Ishikawa (cell line): ENCODE measurements around the gene IRF6.

Experiments
- CEBPB ChIP-seq: IDR thresholded peaks from 2 replicates; pipeline ENCODE4 v1.6.1; 2012
- CREB1 ChIP-seq: IDR thresholded peaks from 2 replicates; pipeline ENCODE4 v1.6.1; 2012; ENCODE audit warnings: low read depth
- EGR1 ChIP-seq: IDR thresholded peaks from 2 replicates; pipeline ENCODE4 v1.6.1; 2012
- EP300 ChIP-seq: IDR thresholded peaks from 2 replicates; pipeline ENCODE4 v1.6.1; 2012; ENCODE audit warnings: borderline replicate concordance
- FOXM1 ChIP-seq: IDR thresholded peaks from 2 replicates; pipeline ENCODE4 v1.6.1; 2012; ENCODE audit warnings: low read depth, borderline replicate concordance
- NFIC ChIP-seq: IDR thresholded peaks from 2 replicates; pipeline ENCODE4 v1.6.1; 2012
- RAD21 ChIP-seq: IDR thresholded peaks from 2 replicates; pipeline ENCODE4 v1.6.1; 2012; ENCODE audit warnings: low read depth
- TAF1 ChIP-seq: IDR thresholded peaks from 2 replicates; pipeline ENCODE4 v1.6.1; 2012; ENCODE audit warnings: low read depth, mild to moderate bottlenecking
- TCF12 ChIP-seq: IDR thresholded peaks from 2 replicates; pipeline ENCODE4 v1.6.1; 2012; ENCODE audit warnings: low read depth
- TEAD4 ChIP-seq: IDR thresholded peaks from 2 replicates; pipeline ENCODE4 v1.6.1; 2012
- YY1 ChIP-seq: IDR thresholded peaks from 2 replicates; pipeline ENCODE4 v1.6.1; 2012; ENCODE audit warnings: low read depth
- ZBTB7A ChIP-seq: IDR thresholded peaks from 2 replicates; pipeline ENCODE4 v1.6.1; 2012; ENCODE audit warnings: low read depth
- TF ChIP-seq, protein P1 (sequence below): IDR thresholded peaks from 2 replicates; pipeline ENCODE4 v1.6.1; 2012; ENCODE audit warnings: low read depth, mild to moderate bottlenecking
- TF ChIP-seq, protein P2 (sequence below): IDR thresholded peaks from 2 replicates; pipeline ENCODE4 v1.6.1; 2012
- TF ChIP-seq, protein P3 (sequence below): IDR thresholded peaks from 2 replicates; pipeline ENCODE4 v1.6.1; 2012

Gene IRF6

DNA sequence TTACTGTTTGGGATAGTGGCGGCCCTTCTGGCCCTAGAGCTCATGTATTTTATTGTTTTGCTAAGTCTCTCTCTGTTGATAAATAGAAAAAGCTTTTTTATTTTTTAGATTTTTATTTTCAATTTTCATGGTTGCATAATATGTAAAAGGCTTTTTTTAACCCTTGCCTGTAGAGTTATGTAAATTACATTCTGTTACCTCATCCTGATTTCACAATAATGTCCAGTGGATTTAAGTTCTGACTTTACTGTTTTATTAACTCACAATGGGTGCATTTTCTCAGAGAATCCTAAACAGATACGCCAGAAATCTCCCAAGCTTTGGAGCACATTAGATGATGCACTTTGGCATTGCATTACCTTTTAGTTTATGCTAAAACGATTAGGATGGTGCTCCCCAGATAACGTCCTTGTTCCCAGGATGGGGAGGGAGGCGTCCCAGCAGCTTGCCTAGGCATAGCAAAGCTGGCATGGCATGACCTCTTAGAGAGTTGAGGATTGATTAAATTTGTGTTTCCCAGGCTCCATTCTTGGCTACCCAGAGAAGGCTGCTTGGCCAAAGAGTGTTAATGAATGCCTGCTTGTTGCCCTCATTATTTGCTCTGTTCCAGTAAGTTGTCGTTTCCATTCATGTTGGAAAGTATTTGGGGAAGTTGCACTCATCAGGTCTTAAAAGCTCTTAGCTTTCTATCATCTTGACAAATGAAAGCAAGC lies 38.9 kb upstream of the IRF6 start:
- TF ChIP-seq, protein P1, sequence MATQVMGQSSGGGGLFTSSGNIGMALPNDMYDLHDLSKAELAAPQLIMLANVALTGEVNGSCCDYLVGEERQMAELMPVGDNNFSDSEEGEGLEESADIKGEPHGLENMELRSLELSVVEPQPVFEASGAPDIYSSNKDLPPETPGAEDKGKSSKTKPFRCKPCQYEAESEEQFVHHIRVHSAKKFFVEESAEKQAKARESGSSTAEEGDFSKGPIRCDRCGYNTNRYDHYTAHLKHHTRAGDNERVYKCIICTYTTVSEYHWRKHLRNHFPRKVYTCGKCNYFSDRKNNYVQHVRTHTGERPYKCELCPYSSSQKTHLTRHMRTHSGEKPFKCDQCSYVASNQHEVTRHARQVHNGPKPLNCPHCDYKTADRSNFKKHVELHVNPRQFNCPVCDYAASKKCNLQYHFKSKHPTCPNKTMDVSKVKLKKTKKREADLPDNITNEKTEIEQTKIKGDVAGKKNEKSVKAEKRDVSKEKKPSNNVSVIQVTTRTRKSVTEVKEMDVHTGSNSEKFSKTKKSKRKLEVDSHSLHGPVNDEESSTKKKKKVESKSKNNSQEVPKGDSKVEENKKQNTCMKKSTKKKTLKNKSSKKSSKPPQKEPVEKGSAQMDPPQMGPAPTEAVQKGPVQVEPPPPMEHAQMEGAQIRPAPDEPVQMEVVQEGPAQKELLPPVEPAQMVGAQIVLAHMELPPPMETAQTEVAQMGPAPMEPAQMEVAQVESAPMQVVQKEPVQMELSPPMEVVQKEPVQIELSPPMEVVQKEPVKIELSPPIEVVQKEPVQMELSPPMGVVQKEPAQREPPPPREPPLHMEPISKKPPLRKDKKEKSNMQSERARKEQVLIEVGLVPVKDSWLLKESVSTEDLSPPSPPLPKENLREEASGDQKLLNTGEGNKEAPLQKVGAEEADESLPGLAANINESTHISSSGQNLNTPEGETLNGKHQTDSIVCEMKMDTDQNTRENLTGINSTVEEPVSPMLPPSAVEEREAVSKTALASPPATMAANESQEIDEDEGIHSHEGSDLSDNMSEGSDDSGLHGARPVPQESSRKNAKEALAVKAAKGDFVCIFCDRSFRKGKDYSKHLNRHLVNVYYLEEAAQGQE, result no peak
- TF ChIP-seq EGR1 (no peak), YY1 (no peak)
- TF ChIP-seq, protein P2, sequence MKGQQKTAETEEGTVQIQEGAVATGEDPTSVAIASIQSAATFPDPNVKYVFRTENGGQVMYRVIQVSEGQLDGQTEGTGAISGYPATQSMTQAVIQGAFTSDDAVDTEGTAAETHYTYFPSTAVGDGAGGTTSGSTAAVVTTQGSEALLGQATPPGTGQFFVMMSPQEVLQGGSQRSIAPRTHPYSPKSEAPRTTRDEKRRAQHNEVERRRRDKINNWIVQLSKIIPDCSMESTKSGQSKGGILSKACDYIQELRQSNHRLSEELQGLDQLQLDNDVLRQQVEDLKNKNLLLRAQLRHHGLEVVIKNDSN, result no peak

DNA sequence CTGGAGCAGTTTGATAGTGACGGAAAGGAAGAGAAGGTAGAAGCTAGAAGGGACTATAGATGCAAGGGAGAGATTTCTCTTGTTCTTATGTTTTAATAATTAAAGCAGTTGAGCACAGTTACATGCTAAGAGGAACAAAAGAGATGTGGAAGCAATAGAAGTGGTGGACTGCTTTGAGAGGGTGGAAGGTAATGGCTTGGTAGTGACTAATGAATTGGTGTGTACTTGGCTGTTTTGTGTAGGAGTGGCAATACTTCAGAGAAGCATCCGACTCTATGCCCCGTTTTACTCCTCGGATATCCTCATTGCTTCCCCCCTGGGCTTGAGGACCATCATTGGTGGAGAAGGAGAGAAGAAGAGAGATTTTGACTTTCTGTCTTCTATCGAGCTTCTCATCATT lies 34.7 kb upstream of the IRF6 start:
- TF ChIP-seq, protein P2, result no peak
- TF ChIP-seq TEAD4 (no peak), CREB1 (no peak), EP300 (no peak), TCF12 (no peak), RAD21 (no peak), ZBTB7A (no peak), EGR1 (no peak), FOXM1 (no peak), NFIC (no peak), TAF1 (no peak), CEBPB (no peak), YY1 (no peak)
- TF ChIP-seq, protein P3, sequence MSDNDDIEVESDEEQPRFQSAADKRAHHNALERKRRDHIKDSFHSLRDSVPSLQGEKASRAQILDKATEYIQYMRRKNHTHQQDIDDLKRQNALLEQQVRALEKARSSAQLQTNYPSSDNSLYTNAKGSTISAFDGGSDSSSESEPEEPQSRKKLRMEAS, result no peak
- TF ChIP-seq, protein P1, result no peak

DNA sequence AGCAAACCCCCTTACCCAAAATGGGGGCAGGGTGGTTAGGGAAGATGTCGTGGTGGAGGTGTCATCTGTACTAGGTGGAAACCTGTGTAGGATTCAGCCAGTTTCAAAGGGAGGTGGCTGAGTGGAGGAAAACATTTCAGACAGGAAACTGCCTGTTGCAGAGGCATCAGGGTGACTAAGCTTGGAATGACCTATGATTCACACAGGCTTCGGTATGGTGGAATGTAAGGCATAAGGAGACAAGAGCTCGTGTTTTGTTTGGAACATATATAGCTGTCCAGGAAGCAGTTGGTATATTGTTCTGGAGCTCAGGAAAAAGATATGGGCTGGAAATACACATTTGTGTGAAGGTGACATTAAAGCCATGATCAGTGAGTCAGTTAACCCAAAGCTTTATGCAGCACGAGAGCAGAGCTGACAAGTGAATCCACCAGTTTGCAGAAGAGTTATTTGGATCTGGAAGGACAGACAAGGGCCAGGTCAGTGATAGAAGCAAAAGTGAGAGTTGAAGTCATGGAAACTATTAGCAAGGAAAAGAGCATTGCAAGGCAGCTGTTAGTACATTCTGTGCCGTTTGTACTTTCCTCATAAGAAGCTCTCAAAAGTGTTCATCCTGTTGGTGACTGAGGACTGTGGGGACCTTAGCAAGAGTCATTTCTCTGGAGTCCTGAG lies 34.1 kb upstream of the IRF6 start:
- TF ChIP-seq, protein P1, result no peak
- TF ChIP-seq, protein P3, result no peak
- TF ChIP-seq TEAD4 (peak; percentile 31; the same call in 1 of the 2 replicates), CREB1 (no peak)

DNA sequence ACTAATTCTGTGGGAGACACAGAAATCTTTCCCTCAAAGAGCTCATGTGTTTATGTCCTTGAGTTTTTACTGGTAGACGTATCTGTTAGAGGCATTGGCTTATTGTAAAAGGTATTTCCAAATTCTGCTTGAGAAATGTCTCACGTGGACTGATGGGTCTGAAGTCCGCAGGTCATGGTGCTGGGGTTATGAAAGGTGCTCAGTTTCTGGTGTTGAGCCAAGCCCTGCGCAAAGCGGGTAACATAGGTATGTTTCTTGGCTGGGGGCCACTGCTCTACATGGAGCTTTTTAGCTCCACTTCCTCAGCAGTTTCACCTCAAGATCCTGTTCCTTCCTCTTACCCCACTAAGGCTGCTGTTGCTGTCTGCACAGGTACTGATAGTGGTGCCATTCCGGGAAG lies 32.6 kb upstream of the IRF6 start:
- TF ChIP-seq RAD21, result no peak
- TF ChIP-seq FOXM1, result no peak
- TF ChIP-seq, protein P2, result no peak
- TF ChIP-seq EP300, result no peak
- TF ChIP-seq, protein P3, result no peak
- TF ChIP-seq TAF1, result no peak
- no peak for TF ChIP-seq YY1
- no peak for TF ChIP-seq TEAD4
- TF ChIP-seq NFIC, result no peak
- no peak for TF ChIP-seq CEBPB
- TF ChIP-seq ZBTB7A, result no peak
- no peak for TF ChIP-seq EGR1
- TF ChIP-seq TCF12, result no peak
- no peak for TF ChIP-seq CREB1
- TF ChIP-seq, protein P1, result no peak
